Tibial nerve (tissue), 3 donors: Measurements from ENCODE around the gene BAIAP2L1.

ENCODE experiments used
- POLR2A ChIP-seq, 2 donors: fragments of 450-650 bp; IDR thresholded peaks; one replicate each; pipeline ENCODE4 v1.6.1; 2017; ENCODE audit warnings: antibody characterized with exemption in 2 of 2, mild to moderate bottlenecking in 2 of 2, moderate library complexity in 2 of 2
- TF ChIP-seq, protein P1 (sequence below), 5 experiments: fragments of 200-600 bp in 3 of 5; fragments of 450-650 bp in 2 of 5; sonication (generic) in 3 of 5; IDR thresholded peaks; one replicate each; pipeline ENCODE4 v1.5.1; 2016 to 2019; ENCODE audit warnings: antibody characterized with exemption in 5 of 5, mild to moderate bottlenecking in 3 of 5, moderate library complexity in 2 of 5

DNA sequence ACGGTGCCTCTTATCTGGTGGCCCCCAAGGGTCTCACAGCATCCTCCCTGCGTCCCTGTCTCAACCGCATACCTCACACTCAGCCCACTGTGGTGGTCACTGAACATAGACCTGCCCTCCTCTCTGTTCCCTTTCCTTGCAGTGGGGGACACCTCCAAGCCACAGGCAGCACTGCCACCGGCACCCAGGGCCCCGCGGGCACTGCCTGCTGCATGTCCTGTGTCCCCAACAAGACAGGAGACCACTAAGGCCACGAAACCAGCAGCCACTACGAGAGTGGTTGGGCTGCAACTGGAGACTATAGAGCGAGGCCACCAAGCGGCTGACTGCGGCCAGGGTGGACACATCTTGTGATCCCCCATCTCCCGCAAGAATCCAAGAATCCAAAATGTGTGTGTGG is 104.1 kb downstream of the BAIAP2L1 start:
- TF ChIP-seq, protein P1, sequence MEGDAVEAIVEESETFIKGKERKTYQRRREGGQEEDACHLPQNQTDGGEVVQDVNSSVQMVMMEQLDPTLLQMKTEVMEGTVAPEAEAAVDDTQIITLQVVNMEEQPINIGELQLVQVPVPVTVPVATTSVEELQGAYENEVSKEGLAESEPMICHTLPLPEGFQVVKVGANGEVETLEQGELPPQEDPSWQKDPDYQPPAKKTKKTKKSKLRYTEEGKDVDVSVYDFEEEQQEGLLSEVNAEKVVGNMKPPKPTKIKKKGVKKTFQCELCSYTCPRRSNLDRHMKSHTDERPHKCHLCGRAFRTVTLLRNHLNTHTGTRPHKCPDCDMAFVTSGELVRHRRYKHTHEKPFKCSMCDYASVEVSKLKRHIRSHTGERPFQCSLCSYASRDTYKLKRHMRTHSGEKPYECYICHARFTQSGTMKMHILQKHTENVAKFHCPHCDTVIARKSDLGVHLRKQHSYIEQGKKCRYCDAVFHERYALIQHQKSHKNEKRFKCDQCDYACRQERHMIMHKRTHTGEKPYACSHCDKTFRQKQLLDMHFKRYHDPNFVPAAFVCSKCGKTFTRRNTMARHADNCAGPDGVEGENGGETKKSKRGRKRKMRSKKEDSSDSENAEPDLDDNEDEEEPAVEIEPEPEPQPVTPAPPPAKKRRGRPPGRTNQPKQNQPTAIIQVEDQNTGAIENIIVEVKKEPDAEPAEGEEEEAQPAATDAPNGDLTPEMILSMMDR (IDR thresholded peaks at IDR 0.05) = no peak
- no peak for TF ChIP-seq POLR2A (IDR thresholded peaks at IDR 0.05)
